Measurements from ENCODE around the gene IFIT1. TPM values are rescaled to one million over a fixed set of nuclear protein-coding genes. Genes with fewer than 3 reads are reported as not detected.

Gene IFIT1
- total and polyA plus RNA-seq, 4 experiments from 2014 or later: 4.3 to 15.2 (median 5.7) TPM

DNA sequence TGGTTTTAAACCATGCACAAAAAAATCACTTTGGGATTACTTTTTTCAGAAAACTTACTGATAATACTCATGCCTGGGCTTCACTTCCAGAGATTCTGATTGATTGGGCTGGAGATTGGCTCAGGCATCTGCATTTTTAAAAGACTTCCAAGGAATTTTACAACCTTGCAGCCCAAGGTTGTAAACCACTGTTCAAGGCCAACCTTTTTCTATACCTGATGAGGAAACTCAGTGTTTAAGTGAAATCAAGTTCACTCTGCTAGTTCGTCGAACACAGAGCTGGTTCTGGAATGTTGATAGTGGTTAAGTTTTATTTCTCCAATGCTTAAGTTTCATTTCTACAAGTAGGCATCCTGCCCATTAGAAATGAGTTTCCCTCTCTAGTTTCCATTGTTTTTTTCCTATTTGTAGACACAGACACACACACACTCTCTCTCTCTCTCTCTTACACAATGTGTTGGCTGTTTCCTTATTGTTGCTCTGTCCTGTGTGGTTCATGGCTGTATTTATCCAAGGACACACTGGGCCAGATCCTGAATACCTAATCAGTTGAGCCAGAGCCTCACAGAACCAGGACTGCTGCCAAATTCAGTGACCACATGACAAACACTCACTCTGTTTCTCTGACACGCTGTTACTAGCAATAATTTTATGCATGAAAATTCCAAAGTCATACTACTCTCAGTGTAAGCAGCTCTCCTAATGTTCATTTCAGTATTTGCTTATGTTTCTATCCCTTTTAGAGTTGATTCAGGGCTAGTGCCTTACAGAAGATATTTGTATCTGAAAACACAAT lies 18.3 kb upstream of the IFIT1 start:
- no peak overlapping the region for H3K4me3 Mint-ChIP-seq
- CTCF ChIA-PET (ENCODE audit: partially characterized antibody): interaction anchor here (0.6 kb wide), 1 partner anchor 13 kb away, joined by 3 read pairs; no protein-coding TSS in a partner anchor
- no peak overlapping the region for H3K27ac ChIP-seq (ENCODE audit: low read depth, low read length)

DNA sequence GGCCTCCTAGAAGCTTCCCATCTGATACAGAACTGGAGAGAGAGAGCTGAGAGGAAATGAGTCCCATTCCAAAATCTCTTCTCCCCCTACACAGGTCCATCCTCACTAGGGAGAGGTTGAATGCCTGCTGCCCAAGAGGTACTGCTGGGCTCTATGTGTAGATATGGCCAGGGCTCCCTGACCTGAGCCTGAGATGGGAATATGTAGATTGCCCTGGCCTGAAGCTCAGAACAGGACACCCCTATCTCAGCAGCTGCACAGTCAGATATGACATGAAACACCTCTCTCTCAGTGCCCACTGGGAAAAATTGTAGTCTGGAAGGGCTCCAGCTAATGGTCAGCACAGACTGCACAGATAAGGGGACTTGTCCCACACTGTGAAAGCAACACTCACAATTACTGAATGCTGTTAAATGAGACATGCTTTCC lies 17.7 kb upstream of the IFIT1 start:
- H3K9me3 ChIP-seq (ENCODE audit: control insufficient read depth in 1 of 2, low read length in 2 of 2): no peaks in the 10 kb centered on the region
- H3K36me3 ChIP-seq (ENCODE audit: insufficient read depth, low read length): no peaks in the 10 kb centered on the region
- H3K27me3 ChIP-seq (ENCODE audit: insufficient read depth, low read length): no peaks in the 10 kb centered on the region
- H3K36me3 Mint-ChIP-seq: no peaks in the 10 kb centered on the region
- no peak overlapping the region for H3K27ac ChIP-seq (ENCODE audit: low read depth, low read length)
- H3K4me3 ChIP-seq (ENCODE audit: low read length in 2 of 2): no peak overlapping the region
- CTCF ChIA-PET (ENCODE audit: partially characterized antibody): interaction anchor here (0.6 kb wide), 1 partner anchor 12 kb away, joined by 4 read pairs; no protein-coding TSS in a partner anchor
- H3K27ac Mint-ChIP-seq: no peak overlapping the region
- POLR2A ChIA-PET (ENCODE audit: partially characterized antibody): no interaction called here
- DNase-seq: no peak
- intact Hi-C loops (cut with micrococcal nuclease): no loop called here
- no peak overlapping the region for H3K4me3 Mint-ChIP-seq
- H3K4me1 Mint-ChIP-seq: no peaks in the 10 kb centered on the region
- H3K9me3 Mint-ChIP-seq: no peaks in the 10 kb centered on the region
- H3K4me1 ChIP-seq (ENCODE audit: insufficient read depth, low read length): no peaks in the 10 kb centered on the region
- H3K27me3 Mint-ChIP-seq: peaks cover 0 to 2% of the 10 kb centered on the region in 2 donors

More for the DNA sequence above, 18.3 kb upstream of the IFIT1 start:
- Mint-ChIP-seq H3K27ac (no peak overlapping the region), H3K27me3 (peaks cover 2% of the 10 kb centered on the region in 2 donors), H3K4me1 (peaks cover 0 to 2% (median under 1%) of the 10 kb centered on the region in 4 donors), H3K36me3 (no peaks in the 10 kb centered on the region), H3K9me3 (no peaks in the 10 kb centered on the region)
- Histone ChIP-seq H3K36me3 (ENCODE audit: insufficient read depth, low read length) (no peaks in the 10 kb centered on the region), H3K4me1 (ENCODE audit: insufficient read depth, low read length) (peaks cover 4% of the 10 kb centered on the region), H3K4me3 (ENCODE audit: low read length in 2 of 2) (no peak overlapping the region), H3K9me3 (ENCODE audit: control insufficient read depth in 1 of 2, low read length in 2 of 2) (no peaks in the 10 kb centered on the region), H3K27me3 (ENCODE audit: insufficient read depth, low read length) (no peaks in the 10 kb centered on the region)
- POLR2A ChIA-PET (ENCODE audit: partially characterized antibody): no interaction called here
- DNase-seq: no peak
- intact Hi-C loops (cut with micrococcal nuclease): no loop called here

DNA sequence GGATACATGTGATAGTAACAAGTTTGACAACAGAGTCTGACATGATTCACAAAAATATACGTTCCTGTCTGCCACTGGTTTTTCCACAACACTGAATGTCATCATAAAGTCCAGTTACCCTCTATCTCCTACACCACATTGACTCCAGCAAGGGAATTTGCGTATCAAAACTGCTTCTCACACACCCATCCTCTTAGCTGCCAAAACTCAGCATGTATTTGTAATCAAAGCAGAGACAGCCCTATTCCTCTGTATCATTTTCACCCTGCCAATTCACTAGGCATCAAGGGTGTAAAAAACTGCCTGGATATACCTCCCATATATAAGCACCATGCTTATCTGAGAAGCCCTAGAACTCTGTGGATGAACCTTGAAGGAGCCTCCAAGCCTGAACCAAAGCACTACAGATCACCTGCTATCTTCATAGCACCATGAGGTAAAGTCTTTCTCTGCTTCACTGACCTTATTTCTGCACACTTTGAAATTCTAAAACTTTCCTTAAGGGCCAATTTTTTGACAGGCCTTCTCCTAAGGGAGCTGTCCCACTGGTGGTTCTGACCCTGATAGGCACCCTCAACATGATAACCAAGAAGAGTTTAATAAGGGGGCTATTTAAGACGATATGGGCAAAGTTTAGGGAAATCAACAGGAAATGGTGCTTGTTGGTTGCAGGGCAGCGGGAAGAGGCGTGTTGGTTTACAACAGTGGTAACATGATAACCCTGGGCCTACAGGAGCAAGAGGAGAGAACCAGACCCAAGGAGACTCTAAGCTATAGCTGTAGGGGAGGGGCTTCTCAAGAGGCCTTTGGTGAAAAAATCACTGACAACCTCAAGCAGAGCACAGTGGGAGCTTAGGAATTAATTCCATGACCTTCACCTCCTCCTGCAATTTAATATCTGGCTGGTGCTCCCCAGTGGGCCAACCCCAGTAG lies 14.5 kb upstream of the IFIT1 start, which contains the start of gene IFIT1B:
TSS of gene IFIT1B (plus strand) at position 352 of the 933 bp plus-strand sequence. CDS start at position 432, 80 bp downstream.
- DNase-seq: no peak
- Mint-ChIP-seq H3K4me3 (no peak within 1 kb of the TSS), H3K4me1 (no peaks in the 10 kb centered on the region), H3K9me3 (no peaks in the 10 kb centered on the region), H3K27me3 (no peaks in the 10 kb centered on the region), H3K27ac (peak within 1 kb of the TSS in 1 of 7 donors; percentile 7), H3K36me3 (no peaks in the 10 kb centered on the region)
- Histone ChIP-seq H3K27ac (ENCODE audit: low read depth, low read length) (no peak within 1 kb of the TSS), H3K4me3 (ENCODE audit: low read length in 2 of 2) (no peak within 1 kb of the TSS), H3K36me3 (ENCODE audit: insufficient read depth, low read length) (no peaks in the 10 kb centered on the region), H3K9me3 (ENCODE audit: control insufficient read depth in 1 of 2, low read length in 2 of 2) (no peaks in the 10 kb centered on the region), H3K27me3 (ENCODE audit: insufficient read depth, low read length) (no peaks in the 10 kb centered on the region), H3K4me1 (ENCODE audit: insufficient read depth, low read length) (no peaks in the 10 kb centered on the region)
- ChIA-PET POLR2A (ENCODE audit: partially characterized antibody) (interaction anchor here (0.8 kb wide), 1 partner anchor 76 kb away, joined by 3 read pairs; no protein-coding TSS in a partner anchor), CTCF (ENCODE audit: partially characterized antibody) (interaction anchor here (1.1 to 1.5 kb wide), 2 partner anchors 9 to 10 kb away, joined by 4 to 6 read pairs; no protein-coding TSS in a partner anchor)
- intact Hi-C loops (cut with micrococcal nuclease): no loop called here

DNA sequence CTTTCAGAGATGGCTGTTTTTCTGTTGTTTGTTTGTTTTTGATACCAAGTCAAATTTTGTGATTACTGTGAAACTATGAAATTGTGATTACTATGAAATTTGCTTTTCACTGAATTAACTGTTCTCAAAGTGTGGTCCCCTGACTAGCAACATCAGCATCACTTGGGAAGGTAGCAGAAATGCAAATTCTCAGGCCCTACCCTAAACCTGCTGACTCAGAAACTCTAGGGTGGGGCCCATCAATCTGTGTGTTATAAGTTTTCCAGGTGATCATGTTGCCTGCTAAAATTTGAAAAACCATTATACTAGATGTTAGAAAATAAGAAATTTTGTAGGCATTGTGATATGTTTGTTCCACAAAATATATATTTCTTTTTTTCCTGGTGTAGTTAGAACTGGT lies 13.3 kb upstream of the IFIT1 start:
- H3K9me3 Mint-ChIP-seq: no peaks in the 10 kb centered on the region
- no peaks in the 10 kb centered on the region for H3K27me3 ChIP-seq (ENCODE audit: insufficient read depth, low read length)
- no peaks in the 10 kb centered on the region for H3K9me3 ChIP-seq (ENCODE audit: control insufficient read depth in 1 of 2, low read length in 2 of 2)
- DNase-seq: no peak
- ChIA-PET POLR2A (ENCODE audit: partially characterized antibody) (no interaction called here), CTCF (ENCODE audit: partially characterized antibody) (interaction anchor here (1.5 kb wide), 1 partner anchor 10 kb away, joined by 6 read pairs; no protein-coding TSS in a partner anchor)
- H3K36me3 ChIP-seq (ENCODE audit: insufficient read depth, low read length): no peaks in the 10 kb centered on the region
- H3K36me3 Mint-ChIP-seq: no peaks in the 10 kb centered on the region
- intact Hi-C loops (cut with micrococcal nuclease): no loop called here
- H3K4me3 Mint-ChIP-seq: no peak overlapping the region
- no peak overlapping the region for H3K27ac Mint-ChIP-seq
- H3K27ac ChIP-seq (ENCODE audit: low read depth, low read length): no peak overlapping the region
- no peaks in the 10 kb centered on the region for H3K27me3 Mint-ChIP-seq
- H3K4me1 ChIP-seq (ENCODE audit: insufficient read depth, low read length): no peaks in the 10 kb centered on the region
- H3K4me1 Mint-ChIP-seq: no peaks in the 10 kb centered on the region
- no peak overlapping the region for H3K4me3 ChIP-seq (ENCODE audit: low read length in 2 of 2)

DNA sequence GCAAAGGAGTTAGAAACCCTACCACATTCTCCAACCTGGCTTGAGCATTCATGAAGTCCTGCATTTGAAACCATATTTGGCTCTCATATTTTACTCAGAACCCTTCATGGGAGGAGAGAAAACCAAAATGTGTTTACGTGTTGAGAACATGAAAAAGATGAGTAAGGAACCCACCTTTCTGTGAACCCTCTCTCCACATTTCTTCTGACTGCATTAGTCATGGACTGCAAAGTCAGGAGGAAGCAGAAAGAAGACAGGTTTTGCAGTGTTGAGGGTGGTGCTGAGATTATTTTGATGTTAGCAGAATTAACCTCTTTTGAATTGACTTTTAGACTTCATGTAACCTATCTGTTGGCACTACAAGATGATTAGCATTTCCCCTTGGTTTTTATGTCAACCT lies 9.7 kb upstream of the IFIT1 start:
- no peaks in the 10 kb centered on the region for H3K4me1 ChIP-seq (ENCODE audit: insufficient read depth, low read length)
- intact Hi-C loops (cut with micrococcal nuclease): no loop called here
- H3K4me3 Mint-ChIP-seq: no peak overlapping the region
- ChIA-PET POLR2A (ENCODE audit: partially characterized antibody) (no interaction called here), CTCF (ENCODE audit: partially characterized antibody) (no interaction called here)
- H3K27ac Mint-ChIP-seq: no peak overlapping the region
- H3K27ac ChIP-seq (ENCODE audit: low read depth, low read length): no peak overlapping the region
- H3K27me3 ChIP-seq (ENCODE audit: insufficient read depth, low read length): no peaks in the 10 kb centered on the region
- no peaks in the 10 kb centered on the region for H3K27me3 Mint-ChIP-seq
- H3K4me1 Mint-ChIP-seq: no peaks in the 10 kb centered on the region
- no peaks in the 10 kb centered on the region for H3K9me3 ChIP-seq (ENCODE audit: control insufficient read depth in 1 of 2, low read length in 2 of 2)
- DNase-seq: no peak
- H3K4me3 ChIP-seq (ENCODE audit: low read length in 2 of 2): no peak overlapping the region
- H3K9me3 Mint-ChIP-seq: peaks cover 0 to 2% (median 0%) of the 10 kb centered on the region in 8 donors
- no peaks in the 10 kb centered on the region for H3K36me3 Mint-ChIP-seq
- no peaks in the 10 kb centered on the region for H3K36me3 ChIP-seq (ENCODE audit: insufficient read depth, low read length)

DNA sequence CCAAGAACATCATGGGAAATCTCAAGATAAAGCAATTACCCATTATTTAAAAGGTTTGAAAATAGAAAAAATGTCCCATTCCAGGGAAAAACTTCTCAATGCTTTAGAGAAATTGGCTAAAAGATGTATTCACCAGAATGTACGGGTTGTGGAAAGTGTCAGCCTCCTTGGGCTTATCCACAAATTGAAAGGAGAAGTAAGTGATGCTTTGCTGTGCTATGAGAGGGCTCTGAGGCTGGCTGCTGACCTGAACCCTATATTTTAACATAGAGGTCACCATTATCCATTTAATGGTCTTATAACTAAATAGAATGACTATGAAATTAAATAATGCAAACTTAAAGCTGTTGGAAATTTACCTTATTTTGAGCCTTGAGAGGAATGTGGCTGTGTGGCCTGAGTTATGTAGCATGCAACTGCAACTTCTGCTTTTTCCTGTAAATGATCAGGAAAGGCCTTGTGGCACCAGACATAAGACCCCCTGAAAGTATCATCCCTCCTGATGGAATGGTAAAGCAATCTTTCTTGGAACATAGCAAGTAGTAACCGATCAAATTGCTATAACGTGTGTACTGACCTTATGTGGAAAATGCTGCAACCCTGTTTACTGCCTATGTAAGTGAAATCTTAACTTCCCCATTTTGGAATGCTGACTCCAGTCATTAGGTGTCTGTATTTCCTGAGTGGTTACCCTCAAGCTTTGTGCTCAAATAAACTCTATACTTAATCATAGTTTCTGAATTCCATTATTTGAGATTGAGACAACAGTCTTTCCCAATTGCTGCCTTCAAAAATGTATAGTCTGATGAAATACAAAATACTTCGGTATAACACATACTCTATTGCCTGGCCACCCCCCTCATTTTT lies 7.7 kb upstream of the IFIT1 start:
- Mint-ChIP-seq H3K9me3 (peaks cover 0 to 2% (median 0%) of the 10 kb centered on the region in 8 donors), H3K36me3 (no peaks in the 10 kb centered on the region), H3K4me3 (no peak overlapping the region), H3K27me3 (no peaks in the 10 kb centered on the region), H3K27ac (no peak overlapping the region), H3K4me1 (no peaks in the 10 kb centered on the region)
- Histone ChIP-seq H3K9me3 (ENCODE audit: control insufficient read depth in 1 of 2, low read length in 2 of 2) (no peaks in the 10 kb centered on the region), H3K36me3 (ENCODE audit: insufficient read depth, low read length) (no peaks in the 10 kb centered on the region), H3K27ac (ENCODE audit: low read depth, low read length) (no peak overlapping the region), H3K4me3 (ENCODE audit: low read length in 2 of 2) (no peak overlapping the region), H3K4me1 (ENCODE audit: insufficient read depth, low read length) (no peaks in the 10 kb centered on the region), H3K27me3 (ENCODE audit: insufficient read depth, low read length) (no peaks in the 10 kb centered on the region)
- intact Hi-C loops (cut with micrococcal nuclease): no loop called here
- CTCF ChIA-PET (ENCODE audit: partially characterized antibody): interaction anchor here (1.4 kb wide), 1 partner anchor 17 kb away, joined by 6 read pairs; no protein-coding TSS in a partner anchor
- DNase-seq: no peak
- POLR2A ChIA-PET (ENCODE audit: partially characterized antibody): no interaction called here

Data from CD4-positive, alpha-beta memory T cell (primary cell).